HG02610 (cell line): ENCODE results near the gene LRTM2.
"Not testable (repeated sequence)": the region's sequence is repeated elsewhere in the genome, so short reads cannot be mapped to it uniquely, and the experiment has no call there.

ENCODE experiments used
- ATAC-seq: cut with Tn5 transposase; IDR thresholded peaks from one replicate; pipeline ENCODE4 v1.9.1; 2021; ENCODE audit warnings: mild to moderate bottlenecking, moderate library complexity; ENCODE audit not compliant: unreplicated experiment

Gene LRTM2

GRCh38 chr12:1810201-1810930 lies 10.0 kb upstream of the LRTM2 start:
- ATAC-seq: no peak

GRCh38 chr12:1810931-1811280 lies 9.5 kb upstream of the LRTM2 start:
- no peak for ATAC-seq

GRCh38 chr12:1811281-1811947 lies 9.0 kb upstream of the LRTM2 start:
- no peak for ATAC-seq

GRCh38 chr12:1811948-1812291 lies 8.4 kb upstream of the LRTM2 start:
- ATAC-seq: no peak

- no peak for ATAC-seq
These were observed 7.6 kb upstream of the LRTM2 start for GRCh38 chr12:1812650-1813302.

GRCh38 chr12:1814266-1814665 lies 6.1 kb upstream of the LRTM2 start:
- no peak for ATAC-seq

- ATAC-seq: no peak
These were observed 5.3 kb upstream of the LRTM2 start for GRCh38 chr12:1815108-1815507.

GRCh38 chr12:1815814-1816729 lies 4.3 kb upstream of the LRTM2 start:
- no peak for ATAC-seq

- ATAC-seq: no peak
These were observed 3.5 kb upstream of the LRTM2 start for GRCh38 chr12:1816730-1817348.

- not testable (repeated sequence) for ATAC-seq
These were observed 2.4 kb upstream of the LRTM2 start for GRCh38 chr12:1817928-1818327.

- no peak for ATAC-seq
These were observed 1.3 kb upstream of the LRTM2 start for GRCh38 chr12:1819050-1819449.

- no peak for ATAC-seq
These were observed 794 bp upstream of the LRTM2 start for GRCh38 chr12:1819571-1819970.

- ATAC-seq: no peak
These were observed 529 bp downstream of the LRTM2 start for GRCh38 chr12:1820896-1821291.

- no peak for ATAC-seq
These were observed 1.4 kb downstream of the LRTM2 start for GRCh38 chr12:1821805-1822204.

- no peak for ATAC-seq
These were observed 2.3 kb downstream of the LRTM2 start for GRCh38 chr12:1822699-1823098.

GRCh38 chr12:1823237-1823636 lies 2.9 kb downstream of the LRTM2 start:
- ATAC-seq: no peak

- ATAC-seq: no peak
These were observed 5.2 kb downstream of the LRTM2 start for GRCh38 chr12:1825382-1826102.

GRCh38 chr12:1826401-1826800 lies 6.0 kb downstream of the LRTM2 start:
- no peak for ATAC-seq

GRCh38 chr12:1826867-1827705 lies 6.7 kb downstream of the LRTM2 start:
- no peak for ATAC-seq
